Esophagus muscularis mucosa (tissue), 4 donors: ENCODE results near the gene ZKSCAN8. TPM values are rescaled to one million over a fixed set of nuclear protein-coding genes. Genes with fewer than 3 reads are reported as not detected.
"Not testable (repeated sequence)": the region's sequence is repeated elsewhere in the genome, so short reads cannot be mapped to it uniquely, and the experiment has no call there.

Source experiments
- DNase-seq: peaks from one replicate; pipeline ENCODE4 v3.0.0-alpha.2; 2017; ENCODE audit errors: extremely low spot score
- H3K27ac ChIP-seq, 4 donors: fragments of 200-600 bp; sonication (generic); replicated peaks in 1 of 4; 1 replicate in 3 of 4; 2 replicates in 1 of 4; pipeline ENCODE4 v1.5.1; 2016 to 2019; ENCODE audit warnings: mild to moderate bottlenecking in 1 of 4
- H3K27me3 ChIP-seq, 4 donors: fragments of 200-600 bp; sonication (generic); one replicate each; pipeline versions ENCODE4 v1.5.1 to v1.6.0; 2016 to 2019
- H3K36me3 ChIP-seq, 4 donors: fragments of 200-600 bp; sonication (generic); one replicate each; pipeline ENCODE4 v1.5.1; 2016 to 2019
- H3K4me1 ChIP-seq, 4 donors: fragments of 200-600 bp; sonication (generic); one replicate each; pipeline ENCODE4 v1.5.1; 2016 to 2019
- H3K4me3 ChIP-seq, 4 donors: fragments of 200-600 bp; sonication (generic); 1 replicate in 2 of 4; 2 replicates in 2 of 4; pipeline ENCODE4 v1.5.1; 2016 to 2019; ENCODE audit warnings: mild to moderate bottlenecking in 4 of 4, moderate library complexity in 1 of 4
- H3K9me3 ChIP-seq, 4 donors: fragments of 200-600 bp; sonication (generic); 1 replicate in 3 of 4; 2 replicates in 1 of 4; pipeline ENCODE4 v1.5.1; 2016 to 2019
- EP300 ChIP-seq: sonication (generic); formaldehyde crosslinking; IDR thresholded peaks from one replicate; pipeline ENCODE4 v1.6.1; 2017; ENCODE audit warnings: antibody characterized with exemption
- POLR2A ChIP-seq: fragments of 450-650 bp; IDR thresholded peaks from one replicate; pipeline ENCODE4 v1.6.1; 2017; ENCODE audit warnings: antibody characterized with exemption, moderate library complexity, mild to moderate bottlenecking, low read depth
- POLR2AphosphoS5 ChIP-seq, 2 donors: sonication (generic); formaldehyde crosslinking; IDR thresholded peaks; one replicate each; pipeline ENCODE4 v1.6.1; 2017; ENCODE audit warnings: antibody characterized with exemption in 2 of 2
- WGBS: methylation state at CpG from one replicate; pipeline ENCODE4 v1.1.5; 2018; 5-methylcytosine and 5-hydroxymethylcytosine counted together
- intact Hi-C: fragments of 100-400 bp; cut with DNase I; formaldehyde crosslinking; loops from one replicate; pipeline ENCODE4 v1.15.1; 2023
- total RNA-seq, 4 donors: library from RNA; depleted of rRNA; stranded (reverse); fragments of >200 nt; gene quantifications; one replicate each; pipeline versions ENCODE4 v1.1.0 to v1.2.1, GENCODE V29; 2016
- TF ChIP-seq, protein P1 (sequence below), 3 experiments: fragments of 200-600 bp in 2 of 3; fragments of 450-650 bp in 1 of 3; sonication (generic) in 2 of 3; IDR thresholded peaks; one replicate each; pipeline ENCODE4 v1.5.1; 2017 to 2019; ENCODE audit warnings: antibody characterized with exemption in 3 of 3, mild to moderate bottlenecking in 2 of 3, moderate library complexity in 1 of 3

The ZKSCAN8 gene
- total RNA-seq, 4 donors from 2014 or later = 18.7 to 21.7 (median 20.8) TPM

DNA sequence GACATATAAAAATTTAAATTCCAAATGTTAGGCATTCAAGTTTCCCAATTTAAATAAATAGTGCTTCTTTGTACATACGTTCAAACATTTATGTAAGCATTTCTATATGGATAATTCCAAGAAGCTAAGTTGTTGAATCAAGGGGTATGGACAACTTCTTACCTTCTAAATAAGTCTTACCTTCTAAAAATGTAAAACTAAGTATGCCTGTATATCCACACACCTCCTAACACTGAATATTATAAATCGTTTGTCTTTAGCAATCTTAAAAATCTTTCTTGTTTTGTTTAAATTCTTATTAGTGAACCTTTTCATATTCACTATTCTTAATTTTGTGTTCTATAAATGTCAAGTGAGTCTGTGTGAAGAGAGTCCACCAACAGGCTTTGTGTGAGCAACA, 19.8 kb upstream of the ZKSCAN8 start:
- H3K4me3 ChIP-seq = no peak overlapping the region
- H3K27ac ChIP-seq = no peak overlapping the region
- intact Hi-C loops = no loop called here
- H3K9me3 ChIP-seq = no peaks in the 10 kb centered on the region
- H3K36me3 ChIP-seq = peaks cover 8 to 50% (median 38%) of the 10 kb centered on the region in 4 donors
- H3K27me3 ChIP-seq = no peaks in the 10 kb centered on the region
- WGBS = 85% methylated on average over 2 of the region's 2 CpGs
- TF ChIP-seq POLR2A (no peak), POLR2AphosphoS5 (IDR thresholded peaks at IDR 0.05) (no peak), EP300 (no peak)
- TF ChIP-seq, protein P1, sequence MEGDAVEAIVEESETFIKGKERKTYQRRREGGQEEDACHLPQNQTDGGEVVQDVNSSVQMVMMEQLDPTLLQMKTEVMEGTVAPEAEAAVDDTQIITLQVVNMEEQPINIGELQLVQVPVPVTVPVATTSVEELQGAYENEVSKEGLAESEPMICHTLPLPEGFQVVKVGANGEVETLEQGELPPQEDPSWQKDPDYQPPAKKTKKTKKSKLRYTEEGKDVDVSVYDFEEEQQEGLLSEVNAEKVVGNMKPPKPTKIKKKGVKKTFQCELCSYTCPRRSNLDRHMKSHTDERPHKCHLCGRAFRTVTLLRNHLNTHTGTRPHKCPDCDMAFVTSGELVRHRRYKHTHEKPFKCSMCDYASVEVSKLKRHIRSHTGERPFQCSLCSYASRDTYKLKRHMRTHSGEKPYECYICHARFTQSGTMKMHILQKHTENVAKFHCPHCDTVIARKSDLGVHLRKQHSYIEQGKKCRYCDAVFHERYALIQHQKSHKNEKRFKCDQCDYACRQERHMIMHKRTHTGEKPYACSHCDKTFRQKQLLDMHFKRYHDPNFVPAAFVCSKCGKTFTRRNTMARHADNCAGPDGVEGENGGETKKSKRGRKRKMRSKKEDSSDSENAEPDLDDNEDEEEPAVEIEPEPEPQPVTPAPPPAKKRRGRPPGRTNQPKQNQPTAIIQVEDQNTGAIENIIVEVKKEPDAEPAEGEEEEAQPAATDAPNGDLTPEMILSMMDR (IDR thresholded peaks at IDR 0.05) = no peak
- no peak for DNase-seq
- peaks cover 3 to 21% (median 16%) of the 10 kb centered on the region in 4 donors for H3K4me1 ChIP-seq

DNA sequence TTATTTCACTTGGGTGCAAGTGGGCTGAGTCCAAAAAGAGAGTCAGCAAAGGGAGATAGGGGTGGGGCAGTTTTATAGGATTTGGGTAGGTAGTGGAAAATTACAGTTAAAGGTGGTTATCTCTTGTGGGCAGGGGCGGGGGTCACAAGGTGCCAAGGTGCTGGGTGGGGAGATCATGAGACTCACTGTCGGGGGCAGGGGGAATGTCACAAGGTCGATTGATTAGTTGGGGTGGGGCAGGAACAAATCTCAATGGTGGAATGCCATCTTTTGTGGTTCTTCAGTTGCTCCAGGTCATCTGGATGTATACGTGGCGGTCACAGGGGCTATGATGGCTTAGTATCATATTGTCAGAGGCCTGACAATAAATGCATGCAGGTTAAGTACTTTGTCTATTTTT, 19.4 kb upstream of the ZKSCAN8 start:
- intact Hi-C loops = not testable (repeated sequence)

DNA sequence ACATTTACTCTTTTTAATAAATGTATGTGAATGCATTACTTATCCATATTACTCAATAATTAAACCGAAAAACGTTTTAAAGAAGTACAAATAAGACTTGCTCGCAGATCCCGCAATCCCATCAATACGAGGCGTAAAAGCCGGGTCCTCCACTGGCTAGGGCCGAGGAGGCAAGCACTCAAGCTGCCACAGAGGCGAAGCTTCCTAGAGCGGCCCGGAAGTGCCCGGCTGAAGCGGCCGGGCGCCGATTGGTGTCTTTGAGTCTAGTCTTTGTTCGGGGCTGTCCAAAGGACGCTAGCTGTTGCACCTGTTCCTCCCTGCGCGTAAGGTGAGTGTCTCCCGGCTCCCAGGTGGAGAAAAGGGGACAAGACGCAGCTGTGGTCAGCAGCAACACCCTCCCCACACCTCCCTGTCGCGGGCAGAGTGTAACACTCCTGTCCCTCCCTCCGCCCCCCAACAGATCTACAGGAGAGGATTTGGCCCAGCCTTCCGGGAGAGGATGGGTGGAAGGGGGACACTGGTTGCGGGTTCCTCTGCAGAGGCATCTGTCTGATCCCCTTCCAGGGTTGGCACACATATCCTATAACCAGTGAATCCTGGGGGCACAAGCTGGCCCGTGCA, 17.2 kb upstream of the ZKSCAN8 start, which contains the start of gene ZSCAN16:
Gene ZSCAN16 (plus strand): TSS at position 260 of the 621 bp plus-strand sequence. CDS start 835 bp downstream, outside the sequence.
- H3K27ac ChIP-seq = peak within 1 kb of the TSS; percentile 71 to 80 (median 77)
- WGBS = 0% methylated on average over 11 of the region's 28 CpGs
- intact Hi-C loops = no loop called here

More for the DNA sequence above, 19.4 kb upstream of the ZKSCAN8 start:
- not testable (repeated sequence) for H3K27ac ChIP-seq, DNase-seq, H3K4me3 ChIP-seq, H3K27me3 ChIP-seq, H3K9me3 ChIP-seq
- Histone ChIP-seq H3K36me3 (peaks cover 8 to 50% (median 38%) of the 10 kb centered on the region in 4 donors), H3K4me1 (peaks cover 3 to 21% (median 16%) of the 10 kb centered on the region in 4 donors)
- WGBS = 94% methylated on average over 5 of the region's 5 CpGs

DNA sequence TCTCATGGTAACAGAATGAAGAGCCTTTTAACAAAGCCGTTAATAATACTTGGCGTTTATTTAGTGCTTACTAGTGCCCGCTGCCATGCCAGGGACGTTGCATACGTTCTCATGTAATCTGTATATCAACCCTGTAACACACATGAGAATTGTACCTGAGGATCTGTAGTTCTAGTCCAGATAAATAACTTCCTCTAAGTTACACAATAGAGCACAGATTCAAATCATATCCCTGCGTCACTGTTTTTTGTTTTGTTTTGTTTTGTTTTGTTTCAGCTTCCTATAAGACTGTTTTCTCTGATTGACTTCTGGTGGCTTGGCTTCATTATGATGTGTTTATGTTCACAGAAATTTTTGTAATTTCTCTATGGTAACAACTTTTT, 16.7 kb upstream of the ZKSCAN8 start:
- Histone ChIP-seq H3K27me3 (no peaks in the 10 kb centered on the region), H3K9me3 (no peaks in the 10 kb centered on the region), H3K4me3 (peak overlapping the region; percentile 58 to 79 (median 73)), H3K36me3 (peaks cover 0 to 52% (median 33%) of the 10 kb centered on the region in 4 donors), H3K4me1 (peaks cover 3 to 21% (median 16%) of the 10 kb centered on the region in 4 donors), H3K27ac (peak overlapping the region; percentile 71 to 80 (median 77))
- TF ChIP-seq POLR2A (no peak), EP300 (no peak), POLR2AphosphoS5 (IDR thresholded peaks at IDR 0.05) (no peak)
- TF ChIP-seq, protein P1 (IDR thresholded peaks at IDR 0.05) = no peak
- no peak for DNase-seq
- 7% methylated on average over 6 of the region's 6 CpGs for WGBS
- intact Hi-C loops = no loop called here

More for the DNA sequence above, 17.2 kb upstream of the ZKSCAN8 start, which contains the start of gene ZSCAN16:
- Histone ChIP-seq H3K36me3 (peaks cover 0 to 51% (median 34%) of the 10 kb centered on the region in 4 donors), H3K4me3 (peak within 1 kb of the TSS; percentile 58 to 79 (median 73)), H3K27me3 (no peaks in the 10 kb centered on the region), H3K9me3 (no peaks in the 10 kb centered on the region), H3K4me1 (peaks cover 3 to 21% (median 16%) of the 10 kb centered on the region in 4 donors)
- DNase-seq = peak; percentile 93
- TF ChIP-seq POLR2A (no peak), POLR2AphosphoS5 (IDR thresholded peaks at IDR 0.05) (peak; percentile 52 to 78), EP300 (no peak)
- TF ChIP-seq, protein P1 (IDR thresholded peaks at IDR 0.05) = peak in 1 of 3 experiments; percentile 5

DNA sequence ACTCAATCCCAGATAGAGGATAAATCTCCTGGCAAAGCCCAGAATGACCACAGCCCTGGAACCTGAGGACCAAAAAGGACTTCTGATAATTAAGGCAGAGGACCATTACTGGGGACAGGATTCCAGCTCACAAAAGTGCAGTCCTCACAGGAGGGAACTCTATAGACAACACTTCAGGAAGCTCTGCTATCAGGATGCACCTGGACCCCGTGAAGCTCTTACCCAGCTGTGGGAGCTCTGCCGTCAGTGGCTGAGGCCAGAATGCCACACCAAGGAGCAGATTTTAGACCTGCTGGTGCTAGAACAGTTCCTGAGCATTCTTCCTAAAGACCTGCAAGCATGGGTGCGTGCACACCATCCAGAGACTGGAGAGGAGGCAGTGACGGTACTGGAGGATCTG, 16.3 kb upstream of the ZKSCAN8 start:
- H3K9me3 ChIP-seq = no peaks in the 10 kb centered on the region
- 81% methylated on average over 2 of the region's 4 CpGs for WGBS
- no peak for TF ChIP-seq EP300
- TF ChIP-seq, protein P1 (IDR thresholded peaks at IDR 0.05) = no peak
- TF ChIP-seq POLR2AphosphoS5 (IDR thresholded peaks at IDR 0.05) = no peak
- no peak for TF ChIP-seq POLR2A
- H3K27me3 ChIP-seq = no peaks in the 10 kb centered on the region
- no peak overlapping the region for H3K4me3 ChIP-seq
- peaks cover 0 to 52% (median 32%) of the 10 kb centered on the region in 4 donors for H3K36me3 ChIP-seq
- intact Hi-C loops = no loop called here
- peaks cover 3 to 21% (median 16%) of the 10 kb centered on the region in 4 donors for H3K4me1 ChIP-seq
- peak overlapping the region in 1 of 4 donors; percentile 77 for H3K27ac ChIP-seq
- DNase-seq = no peak
